A549 (cell line): ENCODE measurements around the gene RMND5A.

ENCODE experiments used
- EHMT2 ChIP-seq: fragments of 200-600 bp; sonication (generic); IDR thresholded peaks from 2 replicates; pipeline ENCODE4 v1.6.1; 2016; ENCODE audit warnings: antibody characterized with exemption, low read depth, mild to moderate bottlenecking, moderate library complexity
- FOSB ChIP-seq: fragments of 250-450 bp; sonication (Bioruptor Pico); IDR thresholded peaks from 2 replicates; pipeline ENCODE4 v1.5.0; 2020; ENCODE audit warnings: mild to moderate bottlenecking, moderate library complexity
- HDAC2 ChIP-seq: fragments of 200-600 bp; sonication (generic); IDR thresholded peaks from 2 replicates; pipeline ENCODE4 v1.6.1; 2016
- SREBF2 ChIP-seq: fragments of 450-650 bp; IDR thresholded peaks from 2 replicates; pipeline ENCODE4 v1.6.1; 2014; ENCODE audit warnings: mild to moderate bottlenecking, moderate library complexity
- TF ChIP-seq, protein P1 (sequence below): fragments of >200 bp; sonication (Bioruptor Twin); formaldehyde crosslinking; IDR thresholded peaks from 3 replicates; pipeline ENCODE4 v1.5.1; 2016
- TF ChIP-seq, protein P2 (sequence below): fragments of 450-650 bp; IDR thresholded peaks from 2 replicates; pipeline ENCODE4 v1.6.1; 2014; ENCODE audit warnings: antibody characterized with exemption

DNA sequence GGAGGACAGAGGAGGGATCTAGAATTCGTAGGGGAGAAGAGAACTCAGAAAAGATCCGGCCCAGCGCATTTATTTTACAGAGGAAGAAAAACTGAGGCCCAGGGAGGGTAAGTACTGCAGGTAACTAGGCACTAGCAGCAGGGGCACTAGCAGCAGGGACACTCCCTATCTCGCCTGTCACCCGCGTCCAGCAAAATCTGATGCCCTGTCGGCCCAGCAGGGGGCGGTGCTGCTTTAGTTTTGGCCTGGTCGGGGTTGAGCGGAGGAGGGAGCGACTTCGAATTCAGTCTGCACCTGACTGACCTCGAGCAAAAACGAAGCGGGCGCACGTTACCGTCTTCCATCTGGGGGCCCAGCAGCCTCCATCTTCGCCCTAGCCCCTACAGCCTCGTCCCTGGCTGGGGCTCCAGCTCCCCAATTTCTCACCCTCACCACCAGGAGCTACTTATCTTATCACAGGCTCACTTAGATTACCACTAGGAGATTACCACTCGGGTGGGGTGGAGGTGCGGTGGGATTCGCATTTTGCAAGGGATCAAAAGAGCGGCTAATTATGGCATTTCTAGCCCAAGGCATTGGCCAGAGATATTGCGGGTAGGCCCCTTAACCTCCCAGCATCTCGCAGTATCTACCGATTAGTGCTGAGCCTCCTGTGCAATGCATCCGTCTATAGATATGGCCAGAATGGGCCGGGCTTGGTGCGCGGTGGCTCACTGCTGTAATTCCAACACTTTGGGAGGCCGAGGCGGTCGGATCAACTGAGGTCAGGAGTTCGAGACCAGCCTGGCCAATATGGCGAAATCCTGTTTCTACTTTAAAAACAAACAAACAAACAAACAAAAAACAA lies 88.4 kb downstream of the RMND5A start:
- no peak for TF ChIP-seq FOSB
- no peak for TF ChIP-seq EHMT2
- no peak for TF ChIP-seq HDAC2
- TF ChIP-seq, protein P1, sequence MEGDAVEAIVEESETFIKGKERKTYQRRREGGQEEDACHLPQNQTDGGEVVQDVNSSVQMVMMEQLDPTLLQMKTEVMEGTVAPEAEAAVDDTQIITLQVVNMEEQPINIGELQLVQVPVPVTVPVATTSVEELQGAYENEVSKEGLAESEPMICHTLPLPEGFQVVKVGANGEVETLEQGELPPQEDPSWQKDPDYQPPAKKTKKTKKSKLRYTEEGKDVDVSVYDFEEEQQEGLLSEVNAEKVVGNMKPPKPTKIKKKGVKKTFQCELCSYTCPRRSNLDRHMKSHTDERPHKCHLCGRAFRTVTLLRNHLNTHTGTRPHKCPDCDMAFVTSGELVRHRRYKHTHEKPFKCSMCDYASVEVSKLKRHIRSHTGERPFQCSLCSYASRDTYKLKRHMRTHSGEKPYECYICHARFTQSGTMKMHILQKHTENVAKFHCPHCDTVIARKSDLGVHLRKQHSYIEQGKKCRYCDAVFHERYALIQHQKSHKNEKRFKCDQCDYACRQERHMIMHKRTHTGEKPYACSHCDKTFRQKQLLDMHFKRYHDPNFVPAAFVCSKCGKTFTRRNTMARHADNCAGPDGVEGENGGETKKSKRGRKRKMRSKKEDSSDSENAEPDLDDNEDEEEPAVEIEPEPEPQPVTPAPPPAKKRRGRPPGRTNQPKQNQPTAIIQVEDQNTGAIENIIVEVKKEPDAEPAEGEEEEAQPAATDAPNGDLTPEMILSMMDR: peak; percentile 96
- no peak for TF ChIP-seq SREBF2
- TF ChIP-seq, protein P2, sequence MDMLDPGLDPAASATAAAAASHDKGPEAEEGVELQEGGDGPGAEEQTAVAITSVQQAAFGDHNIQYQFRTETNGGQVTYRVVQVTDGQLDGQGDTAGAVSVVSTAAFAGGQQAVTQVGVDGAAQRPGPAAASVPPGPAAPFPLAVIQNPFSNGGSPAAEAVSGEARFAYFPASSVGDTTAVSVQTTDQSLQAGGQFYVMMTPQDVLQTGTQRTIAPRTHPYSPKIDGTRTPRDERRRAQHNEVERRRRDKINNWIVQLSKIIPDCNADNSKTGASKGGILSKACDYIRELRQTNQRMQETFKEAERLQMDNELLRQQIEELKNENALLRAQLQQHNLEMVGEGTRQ: no peak
